Measurements from ENCODE around the gene NOS3. TPM values are rescaled to one million over a fixed set of nuclear protein-coding genes. Genes with fewer than 3 reads are reported as not detected.

The NOS3 gene
- 2.4 and 14.1 TPM in 2 replicates for total RNA-seq

DNA sequence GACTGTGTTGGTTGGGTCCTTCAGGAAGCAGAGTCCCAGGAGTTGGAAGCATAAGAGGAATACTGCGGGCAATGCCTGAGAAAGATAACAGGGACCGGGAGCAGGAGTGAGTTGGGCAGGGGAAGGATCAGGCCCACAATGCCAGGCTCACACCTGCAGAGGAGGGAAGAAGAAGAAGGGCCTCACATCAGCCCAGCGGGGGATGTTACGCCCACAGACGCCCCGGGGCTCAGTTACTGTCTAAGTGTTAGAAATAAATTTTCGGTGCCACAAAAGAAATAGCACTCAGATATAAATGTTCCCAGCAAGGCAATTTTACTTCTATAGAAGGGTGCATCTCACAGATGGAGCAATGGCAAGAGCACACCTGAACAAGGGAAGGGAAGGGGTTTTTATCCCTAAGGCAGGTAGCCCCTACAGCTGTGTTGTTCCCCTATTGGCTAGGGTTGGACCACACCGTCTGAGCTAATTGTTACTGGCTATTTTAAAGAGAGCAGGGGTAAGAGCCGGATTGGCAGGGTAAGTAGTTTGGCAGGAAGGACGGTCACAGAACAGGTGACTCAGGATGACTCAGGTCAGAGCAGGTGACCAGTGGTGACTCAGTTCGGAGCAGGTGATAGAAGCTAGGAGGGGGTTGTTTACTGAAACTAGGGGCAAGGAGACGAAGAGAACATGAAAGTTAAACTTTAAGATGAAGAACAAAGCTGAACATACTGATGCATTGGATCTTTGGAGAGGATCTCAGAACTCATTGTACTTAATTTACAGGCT is at the start of gene NOS3:
TSS of gene NOS3 (plus strand) at position 602 of the 771 bp plus-strand sequence. CDS start 2,787 bp downstream, outside the sequence.

DNA sequence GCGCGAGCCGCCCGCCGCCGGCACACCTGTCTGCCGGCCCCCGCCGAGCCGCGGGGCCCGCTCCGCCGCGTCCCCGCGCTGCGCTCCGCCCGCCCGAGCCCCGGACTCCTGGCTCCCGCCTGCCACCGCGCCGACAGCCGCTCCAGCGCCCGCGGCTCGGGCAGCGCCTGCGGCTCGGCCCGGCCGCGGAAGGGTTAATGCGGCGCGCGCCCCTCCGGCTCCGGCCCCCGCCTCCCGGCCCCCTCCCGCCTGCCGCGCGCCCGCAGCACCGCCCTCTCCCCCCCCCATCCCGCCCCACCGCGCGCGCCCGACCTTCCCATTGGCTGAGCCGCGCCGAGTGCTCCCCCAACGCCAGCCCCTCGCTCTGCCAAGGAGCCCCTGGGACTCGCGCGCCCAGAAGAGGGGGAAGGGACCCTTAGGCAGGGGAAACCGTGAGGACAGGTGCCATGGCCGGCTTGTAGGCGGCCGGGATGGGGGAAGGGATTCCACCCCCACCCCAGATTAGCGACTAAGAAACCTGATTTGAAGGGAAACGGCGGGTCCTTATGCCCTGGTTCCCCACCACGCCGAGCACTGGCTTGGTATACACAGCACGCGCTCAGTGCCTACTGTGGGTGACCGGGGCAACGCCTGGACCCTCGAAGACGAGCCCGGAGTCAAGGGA is 12.6 kb upstream of the NOS3 start, which contains the start of gene KCNH2:
TSS of gene KCNH2 (minus strand) at position 196 of the 664 bp plus-strand sequence. CDS start 408 bp downstream, outside the sequence.

DNA sequence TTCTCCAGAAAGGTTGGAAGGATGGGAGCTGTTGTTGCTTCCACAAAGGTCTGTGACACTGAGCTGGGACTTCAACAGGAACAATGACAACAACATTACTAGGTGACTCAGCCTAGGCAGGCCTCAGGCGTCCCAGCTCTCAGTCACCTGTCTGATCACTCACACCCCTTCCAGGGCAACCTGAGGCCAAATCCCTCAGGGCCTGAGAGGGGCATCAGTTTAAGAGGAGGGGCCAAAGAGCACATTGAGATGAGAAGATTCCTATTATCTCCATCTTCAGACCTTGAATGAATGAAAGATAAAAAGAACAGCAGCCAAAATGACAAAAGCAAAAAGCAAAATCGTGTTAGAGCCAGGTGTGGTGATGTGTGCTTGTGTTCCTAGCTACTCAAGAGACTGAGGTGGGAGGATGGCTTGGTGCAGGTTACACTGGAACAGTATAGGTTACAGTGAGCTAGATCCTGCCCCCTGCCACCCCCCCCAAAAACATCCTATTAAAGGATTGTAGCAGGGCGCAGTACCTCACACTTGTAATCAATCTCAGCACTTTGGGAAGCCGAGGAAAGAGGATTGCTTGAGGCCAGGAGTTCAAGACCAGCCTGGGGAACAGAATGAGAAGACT is 33.7 kb downstream of the NOS3 start, which contains the start of gene ATG9B:
TSS of gene ATG9B (minus strand) at position 60 of the 622 bp plus-strand sequence. CDS start 71 bp downstream, outside the sequence.

DNA sequence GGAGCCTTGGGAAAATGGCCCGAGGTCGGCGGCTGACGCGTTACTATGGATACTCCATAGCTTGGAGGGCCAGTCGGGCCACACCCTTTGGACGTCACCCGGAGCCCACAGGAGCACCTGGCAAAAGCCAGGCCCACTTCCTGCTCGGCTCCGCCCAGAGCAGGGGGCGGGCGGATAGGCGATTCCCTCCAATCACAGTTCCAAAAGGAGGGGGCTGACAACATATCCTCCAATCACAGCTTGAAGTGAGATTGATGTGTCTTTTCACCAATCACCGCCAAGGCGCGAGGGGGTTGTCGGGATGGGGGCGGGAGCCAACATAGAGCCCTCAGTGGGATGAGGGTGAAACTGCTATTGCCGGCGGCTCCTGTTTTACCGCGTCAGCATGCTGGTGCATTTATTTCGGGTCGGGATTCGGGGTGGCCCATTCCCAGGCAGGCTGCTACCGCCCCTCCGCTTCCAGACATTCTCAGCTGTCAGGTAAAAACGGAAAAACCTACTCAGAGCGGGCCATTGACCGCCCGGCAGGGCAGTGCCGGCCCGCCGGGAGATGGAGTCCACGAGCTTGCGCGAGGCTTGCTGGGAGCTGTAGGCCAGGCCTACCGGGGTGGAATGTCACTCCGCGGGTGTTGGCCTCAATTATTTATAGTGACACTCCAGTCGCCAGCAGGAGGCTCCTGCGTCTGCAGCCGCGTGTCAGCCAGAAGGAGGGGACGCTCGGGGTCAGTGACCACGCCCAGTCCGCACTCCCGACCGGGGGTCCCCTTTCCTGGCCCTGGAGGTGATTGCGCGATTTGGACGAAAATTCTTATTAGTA is 37.5 kb downstream of the NOS3 start, which contains the start of gene ABCB8:
TSS of gene ABCB8 (plus strand) at position 320 of the 817 bp plus-strand sequence. CDS start at position 386, 66 bp downstream.

DNA sequence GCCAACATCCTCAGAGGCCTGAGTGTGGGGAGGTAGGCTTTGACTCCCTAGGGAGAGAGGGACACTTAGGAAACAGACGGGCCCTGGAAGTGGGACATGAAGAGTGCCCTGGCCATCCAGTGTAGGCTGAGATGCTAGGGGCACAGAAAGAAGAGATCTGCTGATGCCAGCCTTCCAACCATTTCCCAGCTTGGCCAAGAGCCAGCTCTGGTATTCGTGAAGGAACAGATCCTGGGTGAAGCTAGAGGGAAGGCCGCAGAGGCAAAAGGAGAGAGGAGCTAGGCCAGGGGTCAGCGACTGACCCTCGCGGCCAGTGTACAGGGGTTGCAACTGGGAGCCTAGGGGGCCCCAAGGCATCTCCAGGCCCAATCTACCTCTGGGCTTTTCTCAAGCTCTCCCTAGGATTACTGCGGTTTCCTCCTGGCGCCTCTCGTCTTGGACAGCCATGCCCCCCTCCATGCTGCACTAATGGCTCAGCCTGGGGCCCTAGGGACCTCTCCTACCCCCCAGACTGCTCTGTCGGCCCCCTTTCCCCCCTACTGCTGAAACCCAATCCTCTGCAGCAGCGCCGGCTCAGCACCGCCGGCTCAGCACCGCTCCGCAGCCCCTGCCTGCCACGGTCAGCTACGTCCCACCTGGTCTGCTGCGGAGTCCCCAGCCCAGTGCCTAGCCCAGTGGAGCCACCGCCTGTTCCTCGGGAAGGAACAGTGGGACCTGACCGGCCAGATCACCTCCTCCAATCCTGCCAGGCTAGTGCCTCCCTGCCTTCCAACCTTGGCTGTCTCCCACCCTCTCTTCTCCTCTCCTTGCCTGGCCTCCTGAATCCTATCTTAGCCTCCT is 57.4 kb downstream of the NOS3 start, which contains the start of gene ASIC3:
TSS of gene ASIC3 (plus strand) at position 556 of the 840 bp plus-strand sequence. CDS start 355 bp downstream, outside the sequence.

DNA sequence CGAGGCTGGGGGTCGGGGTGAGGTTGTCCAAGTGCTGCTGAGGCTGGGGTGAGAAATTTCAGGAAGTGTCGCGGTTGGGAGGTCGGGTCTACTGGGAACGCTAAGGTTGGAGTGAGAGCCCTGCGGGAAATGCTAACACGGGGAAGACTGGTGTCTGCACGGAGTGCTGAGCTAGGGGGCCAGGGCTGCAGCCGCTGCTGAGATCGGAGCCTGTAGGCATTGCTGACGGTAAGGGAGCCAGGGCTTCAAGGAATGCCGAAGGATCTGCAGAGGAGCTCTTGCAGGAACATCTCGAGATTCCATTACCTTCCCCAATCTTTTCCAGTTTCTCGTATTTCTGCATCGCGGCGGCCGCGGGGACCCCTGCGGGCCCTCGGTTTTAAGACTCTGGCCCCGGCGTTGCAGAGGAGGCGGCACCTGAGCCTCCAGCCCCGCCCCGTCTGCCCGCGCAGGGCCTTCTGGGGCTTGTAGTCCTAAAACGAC is 66.7 kb downstream of the NOS3 start, which contains the start of gene CDK5:
TSS of gene CDK5 (minus strand) at position 392 of the 483 bp plus-strand sequence. CDS start at position 343, 49 bp downstream.

DNA sequence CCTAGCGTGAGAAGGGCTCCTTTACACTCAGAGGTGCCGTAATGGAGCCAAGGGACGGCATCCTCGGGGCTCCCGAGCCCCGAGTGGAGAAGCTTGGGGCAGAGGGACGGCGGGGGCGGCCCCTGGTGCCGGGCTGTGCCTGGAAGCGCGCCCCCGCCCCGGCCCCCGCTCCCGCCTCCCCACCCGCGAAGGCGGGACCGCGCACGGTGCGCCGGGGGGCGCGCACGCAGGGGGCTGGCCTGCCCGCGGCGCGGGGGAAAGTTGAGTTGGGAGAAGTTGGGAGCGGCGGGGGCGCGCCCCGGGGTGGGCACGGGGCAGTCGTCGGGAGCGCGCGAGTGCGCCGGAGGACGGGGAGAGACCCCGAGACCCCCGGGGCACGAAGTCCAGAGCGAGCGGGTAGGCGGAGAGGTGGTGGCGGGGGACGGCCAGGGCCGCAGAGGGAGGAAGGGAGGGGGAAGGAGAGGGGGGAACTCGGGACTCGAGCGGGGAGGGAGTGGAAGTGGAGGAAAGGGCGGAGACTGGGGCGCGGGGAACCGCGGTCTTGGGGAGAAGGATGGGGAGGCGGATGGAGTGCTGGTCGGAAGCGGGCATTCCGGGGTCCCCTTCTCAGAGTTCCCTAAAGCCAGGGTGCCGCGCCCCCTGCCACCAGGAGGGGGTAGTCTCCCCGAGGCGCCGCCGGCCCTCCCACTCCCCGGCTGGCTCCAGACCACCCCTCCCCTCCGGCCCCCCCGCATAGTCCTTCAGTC is 68.7 kb downstream of the NOS3 start, which contains the start of gene SLC4A2:
TSS of gene SLC4A2 (plus strand) at position 223 of the 746 bp plus-strand sequence. CDS start 2,399 bp downstream, outside the sequence.

Other genes with a start within 250 kb of the NOS3 start
- gene TMEM176B, start 190.7 kb upstream of the NOS3 start, total RNA-seq: not detected in 2 replicates
- gene TMEM176A, start 190.2 kb upstream of the NOS3 start, total RNA-seq: not detected in 2 replicates
- not detected in 2 replicates for gene AOC1, start 138.5 kb upstream of the NOS3 start, total RNA-seq
- gene KCNH2, start 12.7 kb upstream of the NOS3 start, total RNA-seq: under 0.01 TPM in 2 replicates
- gene ATG9B, start 33.5 kb downstream of the NOS3 start, total RNA-seq: 6.5 and 20.0 TPM in 2 replicates
- gene ABCB8, start 37.4 kb downstream of the NOS3 start, total RNA-seq: 34.9 and 78.1 TPM in 2 replicates
- gene ASIC3, start 57.5 kb downstream of the NOS3 start, total RNA-seq: 0.22 and 1.2 TPM in 2 replicates
- 16.1 and 27.9 TPM in 2 replicates for gene CDK5, start 66.9 kb downstream of the NOS3 start, total RNA-seq
- 68.3 and 86.6 TPM in 2 replicates for gene SLC4A2, start 68.6 kb downstream of the NOS3 start, total RNA-seq
- 101 and 162 TPM in 2 replicates for gene FASTK, start 89.8 kb downstream of the NOS3 start, total RNA-seq
- 29.1 and 44.4 TPM in 2 replicates for gene TMUB1, start 92.5 kb downstream of the NOS3 start, total RNA-seq
- gene AGAP3, start 95.5 kb downstream of the NOS3 start, total RNA-seq: 71.1 and 108 TPM in 2 replicates
- gene GBX1, start 176.7 kb downstream of the NOS3 start, total RNA-seq: not detected in 2 replicates
- not detected in 2 replicates for gene ASB10, start 196.2 kb downstream of the NOS3 start, total RNA-seq
- gene H2BK1, start 219.5 kb downstream of the NOS3 start, total RNA-seq: not detected in 2 replicates
- 22.4 and 43.6 TPM in 2 replicates for gene ABCF2, start 236.2 kb downstream of the NOS3 start, total RNA-seq
- 94.6 and 107 TPM in 2 replicates for gene CHPF2, start 241.5 kb downstream of the NOS3 start, total RNA-seq

Data from placental epithelial cell (primary cell).